Midbrain (tissue), 1 donor: ENCODE data around the gene MGAT4B.

Experiments used
- DNase-seq: peaks from one replicate; lab custom pipeline; 2025; lab: John Stamatoyannopoulos, UW

MGAT4B gene

GRCh38 chr5:179825655-179826182 is 19.1 kb upstream of the MGAT4B start:
- no peak for DNase-seq

DNA sequence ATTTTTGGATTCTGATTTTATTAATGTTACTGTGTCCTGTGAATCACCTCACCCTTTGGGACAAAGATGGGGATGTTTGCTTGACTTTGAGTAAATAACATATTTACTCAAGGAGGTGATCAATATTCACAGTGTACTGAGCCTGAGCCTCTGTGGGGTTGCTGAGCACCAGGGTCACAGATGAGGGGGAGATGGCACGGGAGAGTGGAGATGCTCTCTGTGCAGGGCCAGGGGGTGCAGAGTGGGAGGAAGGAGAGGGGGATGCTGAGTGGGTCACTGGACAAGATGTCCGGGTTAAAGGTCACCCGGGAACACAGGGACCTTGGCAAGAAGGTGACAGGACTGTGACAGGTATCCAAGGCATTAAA is 18.1 kb upstream of the MGAT4B start:
- no peak for DNase-seq

- DNase-seq, result no peak
Observed at GRCh38 chr5:179823937-179824744, 17.5 kb upstream of the MGAT4B start.

DNA sequence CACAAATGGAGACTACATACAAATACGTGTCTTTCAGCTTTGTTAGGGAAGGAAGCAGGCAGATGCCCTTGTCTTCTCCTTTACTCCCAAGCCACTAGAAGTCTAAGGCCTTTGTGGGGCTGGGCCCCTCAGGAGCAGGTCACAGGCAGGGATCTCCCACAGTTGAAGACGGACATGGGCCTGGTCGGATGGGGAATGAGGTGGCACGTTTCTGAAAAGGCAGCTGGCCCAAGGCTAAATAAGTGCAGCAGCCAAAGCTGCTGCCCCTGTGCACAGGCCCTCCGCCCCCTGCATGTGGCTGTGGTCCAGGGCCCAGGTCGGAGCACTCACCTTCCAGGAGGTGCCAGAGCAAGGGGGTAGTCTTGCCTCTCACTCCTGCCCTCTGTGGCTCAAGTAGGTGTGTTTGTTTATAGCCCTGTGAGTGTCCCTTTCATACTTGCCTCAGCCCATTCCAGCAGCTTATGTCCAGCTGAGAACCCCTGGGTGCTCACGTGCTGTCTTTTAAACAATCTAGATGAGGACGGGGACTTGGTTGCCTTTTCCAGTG is 15.9 kb upstream of the MGAT4B start:
- no peak for DNase-seq

DNA sequence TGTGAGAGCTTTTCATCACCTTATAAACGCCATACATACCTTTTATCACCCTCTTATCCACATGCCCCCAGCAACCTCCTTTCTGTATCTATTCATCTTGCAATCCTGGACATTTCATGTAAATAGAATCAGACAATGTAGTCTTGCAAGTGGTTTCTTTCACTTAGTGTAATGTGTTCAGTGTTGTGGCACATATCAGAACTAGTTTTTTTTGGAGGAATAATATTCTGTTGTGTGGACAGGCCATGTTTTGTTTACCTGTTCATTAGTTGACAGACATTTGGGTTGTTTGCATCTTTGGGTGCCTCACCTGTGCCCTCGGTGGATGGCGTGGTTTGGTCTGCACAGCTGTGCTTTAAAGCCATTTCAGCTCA is 15.4 kb upstream of the MGAT4B start:
- no peak for DNase-seq

DNA sequence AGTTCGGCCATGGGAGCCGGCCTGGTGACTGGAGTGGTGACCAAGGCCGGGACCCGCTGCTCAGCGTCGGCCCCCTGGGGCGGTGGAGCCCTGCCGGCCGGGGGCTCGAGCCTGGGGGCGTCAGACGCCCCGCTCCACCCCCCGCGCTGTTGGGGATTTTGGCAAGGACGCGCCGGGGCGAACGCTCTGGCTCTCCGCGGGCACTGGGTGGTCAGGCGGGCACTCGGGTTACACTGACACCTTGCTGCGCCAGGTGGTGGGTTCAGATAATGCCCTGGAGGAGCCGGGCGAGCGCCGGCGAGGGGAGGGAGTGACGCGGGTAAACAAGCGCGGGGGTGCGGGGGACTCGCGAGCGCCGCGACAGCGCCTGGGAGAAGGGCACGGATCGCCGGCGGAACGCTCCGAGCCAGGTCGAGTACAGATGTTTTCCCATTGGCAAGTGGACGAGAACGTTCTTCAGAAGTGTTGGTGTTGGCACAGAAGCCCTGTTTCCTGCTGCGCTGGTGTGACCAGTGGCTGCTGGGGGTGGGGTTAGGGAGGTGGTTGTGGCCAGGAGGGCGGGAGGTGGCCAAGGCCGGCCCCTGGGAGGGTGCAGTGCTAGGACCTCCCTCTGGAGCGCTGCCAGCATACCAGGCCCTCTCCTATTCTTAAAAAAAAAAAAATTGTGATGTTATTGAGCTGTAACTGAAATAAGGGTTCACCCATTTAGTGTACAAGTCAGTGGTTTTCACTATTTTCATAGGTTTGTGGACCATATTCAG is 14.8 kb upstream of the MGAT4B start:
- peak; percentile 90 for DNase-seq

DNA sequence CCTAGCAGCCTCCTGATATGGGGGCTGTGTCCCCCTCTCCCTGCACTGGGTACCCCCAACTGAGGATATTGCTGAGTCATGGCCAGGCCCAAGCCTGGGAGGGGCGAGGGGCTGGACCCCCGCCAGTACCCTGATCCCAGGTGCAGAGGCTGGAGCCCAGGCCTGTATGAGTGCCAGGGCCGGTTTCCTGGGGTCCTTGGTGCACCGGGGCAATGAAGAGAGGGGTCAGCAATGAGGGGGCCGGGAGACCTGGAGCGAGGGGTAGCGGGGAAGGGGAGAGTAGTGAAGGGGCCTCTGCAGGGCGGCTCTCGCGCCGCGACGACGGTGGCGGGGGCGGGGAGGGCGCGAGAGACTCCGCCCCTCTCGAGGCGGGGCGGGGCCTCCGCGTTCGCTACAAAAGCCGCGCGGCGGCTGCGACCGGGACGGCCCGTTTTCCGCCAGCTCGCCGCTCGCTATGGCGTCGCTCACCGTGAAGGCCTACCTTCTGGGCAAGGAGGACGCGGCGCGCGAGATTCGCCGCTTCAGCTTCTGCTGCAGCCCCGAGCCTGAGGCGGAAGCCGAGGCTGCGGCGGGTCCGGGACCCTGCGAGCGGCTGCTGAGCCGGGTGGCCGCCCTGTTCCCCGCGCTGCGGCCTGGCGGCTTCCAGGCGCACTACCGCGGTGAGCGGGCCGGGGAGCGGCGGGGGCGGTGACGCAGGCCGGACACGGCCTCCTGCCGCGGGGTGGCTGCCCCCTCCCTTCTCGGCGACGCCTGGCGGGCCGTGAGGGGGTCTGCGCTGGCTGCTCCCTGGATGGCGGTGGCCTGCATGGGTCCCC is 14.0 kb upstream of the MGAT4B start, which contains the start of gene SQSTM1:
SQSTM1 (plus strand) TSS at position 423 of the 815 bp plus-strand sequence; CDS start at position 455, 32 bp downstream.
- DNase-seq, result peak; percentile 94

- no peak for DNase-seq
Observed at GRCh38 chr5:179820127-179820482, 13.4 kb upstream of the MGAT4B start.

DNA sequence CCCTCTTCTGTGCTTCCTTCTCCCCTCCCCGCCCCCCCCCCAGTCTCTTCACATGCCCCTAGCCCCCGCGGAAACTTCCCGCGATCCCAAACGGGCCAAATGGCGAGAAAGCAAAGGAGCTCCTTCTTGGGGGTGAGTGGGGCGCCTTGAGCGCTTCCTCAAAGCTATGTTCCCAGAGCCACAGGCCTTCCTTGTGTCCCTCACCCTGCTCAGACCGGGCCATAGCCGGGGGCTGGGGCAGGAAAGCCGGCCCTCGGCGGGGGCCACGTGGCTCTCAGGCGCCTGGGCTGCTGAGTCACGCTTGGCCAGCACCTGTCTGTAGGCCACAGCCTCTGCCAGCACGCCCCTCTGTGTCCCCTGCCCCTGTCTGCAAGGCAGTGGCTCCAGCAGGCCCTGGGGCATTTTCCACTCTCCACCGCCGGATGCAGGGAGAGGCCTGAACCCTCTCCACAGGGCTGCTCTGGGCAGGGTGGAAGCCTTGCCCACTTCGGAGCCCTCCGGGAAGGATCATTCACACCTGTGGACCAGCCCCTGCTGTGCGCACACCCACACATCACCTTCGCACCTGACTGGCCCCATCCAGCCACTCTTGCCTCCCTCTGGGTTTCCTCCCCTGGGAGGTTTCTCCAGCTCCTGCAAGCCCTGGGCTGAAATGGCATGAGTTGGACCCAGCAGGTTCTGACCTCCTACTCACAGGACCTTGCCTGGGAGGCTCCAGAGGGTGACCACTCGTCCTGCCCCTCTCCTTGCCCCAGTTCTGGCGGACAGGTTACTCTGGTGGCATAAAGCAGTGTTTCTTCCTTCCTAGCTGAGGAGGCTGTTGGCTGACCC is 12.8 kb upstream of the MGAT4B start:
- peak; percentile 78 for DNase-seq

DNA sequence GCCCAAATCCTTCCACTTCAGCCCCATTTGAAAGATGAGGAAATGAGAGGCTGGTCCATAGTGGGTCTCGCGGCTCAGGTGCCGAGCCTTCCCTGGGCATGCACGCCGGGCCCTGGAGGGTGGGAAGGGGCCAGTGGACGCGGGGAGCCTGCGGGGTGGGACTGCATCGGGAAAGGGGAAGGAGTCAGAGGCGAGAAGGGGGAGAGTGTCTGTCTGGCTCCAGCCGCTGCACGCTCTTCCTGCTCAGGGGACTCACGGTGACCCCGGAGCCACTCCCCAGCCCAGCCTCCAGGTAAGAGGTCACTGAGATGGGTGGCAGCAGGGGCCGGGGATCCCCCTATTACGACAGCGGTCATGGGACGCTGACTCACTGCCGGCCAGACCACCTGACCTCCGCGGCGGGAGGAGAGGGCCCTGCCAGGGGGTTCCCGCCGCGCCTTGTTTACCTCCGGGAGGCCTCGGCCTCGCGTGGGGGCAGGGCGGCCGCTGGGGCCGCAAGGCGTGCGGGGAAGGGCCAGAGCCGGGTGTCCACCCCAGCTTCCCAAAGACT is 12.2 kb upstream of the MGAT4B start:
- peak; percentile 94 for DNase-seq

- no peak for DNase-seq
Observed at GRCh38 chr5:179817890-179818745, 11.5 kb upstream of the MGAT4B start.

GRCh38 chr5:179817470-179817840 is 10.8 kb upstream of the MGAT4B start:
- DNase-seq, result no peak

- no peak for DNase-seq
Observed at GRCh38 chr5:179816796-179817469, 10.3 kb upstream of the MGAT4B start.

DNA sequence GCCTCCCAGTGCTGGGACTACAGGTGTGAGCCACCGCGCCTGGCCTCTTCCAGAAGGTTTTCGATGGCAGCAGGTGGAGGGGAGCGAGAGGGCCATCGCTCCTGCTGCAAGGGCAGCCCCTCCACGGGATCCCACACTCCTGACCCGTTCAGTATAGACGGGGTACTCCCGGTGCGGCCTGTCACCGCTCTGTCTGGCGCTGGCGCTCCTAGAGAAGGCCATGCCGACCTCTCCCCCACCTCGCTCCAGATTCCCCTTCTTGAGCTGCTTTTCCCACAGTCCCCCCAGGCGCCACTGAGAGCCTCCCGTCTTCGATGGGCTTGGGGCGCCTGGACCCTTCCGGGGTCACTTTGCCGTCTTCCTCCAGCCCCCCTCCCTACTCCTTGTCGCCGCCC is 9.7 kb upstream of the MGAT4B start:
- DNase-seq, result no peak

GRCh38 chr5:179815491-179816249 is 9.0 kb upstream of the MGAT4B start:
- no peak for DNase-seq

GRCh38 chr5:179814090-179814489 is 7.4 kb upstream of the MGAT4B start:
- no peak for DNase-seq

GRCh38 chr5:179812997-179813607 is 6.4 kb upstream of the MGAT4B start:
- no peak for DNase-seq
